HG03565 (cell line): ENCODE data around the gene SEMA6A.

Experiments used
- ATAC-seq: cut with Tn5 transposase; IDR thresholded peaks from one replicate; pipeline ENCODE4 v1.9.1; 2021; ENCODE audit warnings: mild to moderate bottlenecking, moderate library complexity; ENCODE audit not compliant: unreplicated experiment

Gene SEMA6A

GRCh38 chr5:116467465-116467843, 107.2 kb downstream of the SEMA6A start:
- ATAC-seq: no peak

DNA sequence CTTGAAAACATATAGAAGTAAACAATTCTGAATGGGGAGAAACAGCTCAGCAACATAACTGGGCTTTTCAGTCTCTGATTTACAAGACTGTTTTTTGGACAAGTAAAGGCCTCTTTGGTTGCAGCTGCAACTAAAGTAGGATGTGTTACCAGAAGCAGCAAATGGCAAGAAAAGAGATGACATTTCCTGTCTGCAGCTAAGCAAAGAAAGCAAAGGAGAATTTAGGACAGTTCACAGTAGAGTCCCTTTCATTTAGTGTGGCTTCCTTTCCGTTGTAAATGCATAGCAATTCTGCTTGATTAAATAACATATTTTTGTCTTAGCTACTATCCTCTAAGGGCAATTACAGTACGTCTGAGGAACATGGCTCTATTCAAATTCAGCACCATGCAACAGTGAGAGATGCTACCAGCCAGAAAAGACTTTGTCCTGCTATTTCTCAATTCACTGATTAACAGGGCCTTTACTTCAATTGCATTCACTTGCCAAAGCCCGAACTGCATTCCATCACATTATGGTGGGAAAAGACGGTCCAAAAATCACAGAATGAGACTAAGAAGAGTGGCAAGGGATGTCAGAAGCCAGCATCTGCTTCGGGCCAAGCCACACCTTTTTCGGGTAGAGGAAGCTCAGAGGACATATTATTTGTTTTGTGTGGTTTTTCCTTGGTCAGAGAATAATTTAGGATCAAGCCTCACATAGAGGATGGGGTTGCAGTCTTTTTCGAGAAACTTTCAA, 107.7 kb downstream of the SEMA6A start:
- no peak for ATAC-seq

DNA sequence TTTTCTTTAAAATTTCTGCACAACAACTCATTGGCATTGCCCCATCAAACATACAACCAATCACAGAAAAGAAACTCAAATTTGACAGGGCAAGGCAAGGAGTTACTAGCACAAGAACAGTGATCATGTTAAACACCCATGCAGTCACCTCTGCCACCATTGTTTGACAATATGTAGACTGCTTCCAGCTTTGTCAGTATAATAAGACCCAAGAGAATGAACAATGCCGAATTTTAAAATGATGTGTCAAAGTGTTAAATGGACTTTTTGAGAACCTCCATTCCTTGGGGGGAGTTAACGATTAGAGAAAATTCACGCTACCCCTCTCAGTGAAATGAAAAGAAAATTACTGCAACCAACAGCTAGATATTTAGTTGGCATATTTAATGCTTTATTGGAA, 109.2 kb downstream of the SEMA6A start:
- no peak for ATAC-seq

- ATAC-seq: no peak
These were observed 110.4 kb downstream of the SEMA6A start for GRCh38 chr5:116464144-116464708.

DNA sequence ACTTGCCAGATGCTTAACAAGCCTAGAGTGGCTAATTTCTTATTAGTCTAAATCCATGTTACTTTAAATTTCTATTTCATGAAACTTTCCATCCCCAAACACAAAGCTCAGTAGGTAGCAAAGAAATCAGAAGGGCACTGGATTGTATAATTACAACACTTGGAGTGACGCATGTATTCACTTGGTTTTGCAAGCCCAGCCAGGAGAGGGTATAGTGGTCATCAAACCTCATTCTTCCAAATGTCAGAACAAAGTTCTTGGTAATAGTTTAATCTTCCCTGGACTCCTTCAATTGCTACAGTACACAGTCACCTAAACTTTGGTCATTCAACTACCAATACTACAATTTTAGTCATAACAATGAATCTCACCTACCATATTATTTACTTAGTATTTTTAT, 112.1 kb downstream of the SEMA6A start:
- ATAC-seq: no peak

GRCh38 chr5:116459301-116459700, 115.3 kb downstream of the SEMA6A start:
- no peak for ATAC-seq

GRCh38 chr5:116457062-116457461, 117.6 kb downstream of the SEMA6A start:
- ATAC-seq: no peak

DNA sequence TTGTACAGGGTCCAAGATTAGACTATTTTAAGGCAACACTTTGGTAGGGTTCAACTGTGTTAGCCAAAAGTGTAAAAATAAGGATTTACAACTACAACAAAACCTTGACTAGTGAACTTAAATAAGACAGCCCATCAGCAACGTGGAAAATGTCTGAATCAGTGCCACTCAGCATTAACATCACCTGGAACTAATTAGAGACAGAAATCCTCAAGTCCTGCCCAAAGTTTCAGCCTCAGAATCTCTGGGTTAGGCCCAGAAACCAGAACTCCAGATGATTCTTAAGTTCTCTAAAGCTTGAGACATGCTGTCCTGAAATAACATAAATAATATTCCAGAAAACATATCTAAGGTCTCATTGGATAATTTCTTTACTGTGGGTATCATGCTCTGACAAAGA, 118.6 kb downstream of the SEMA6A start:
- ATAC-seq: no peak

DNA sequence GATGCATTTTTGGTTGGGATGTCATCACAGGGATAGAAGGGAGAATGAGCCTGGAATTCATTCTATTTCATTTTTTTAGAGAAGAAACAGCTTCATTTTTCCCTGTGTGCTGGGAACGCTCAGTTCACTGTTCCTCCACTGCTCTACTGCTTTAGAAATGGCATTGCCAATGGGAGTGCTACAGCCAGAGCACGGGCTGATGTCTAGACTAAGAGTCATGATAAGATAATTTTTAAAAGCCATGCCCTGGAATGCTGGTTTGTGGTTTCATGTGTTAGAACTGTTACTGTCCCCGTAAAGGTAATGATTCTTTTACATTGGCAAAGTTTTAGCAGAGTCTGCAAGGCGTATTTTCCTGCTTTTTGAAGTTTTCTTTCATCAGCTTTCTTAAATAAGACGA, 119.6 kb downstream of the SEMA6A start:
- no peak for ATAC-seq

GRCh38 chr5:116454417-116454927, 120.2 kb downstream of the SEMA6A start:
- ATAC-seq: peak; percentile 99

- ATAC-seq: no peak
These were observed 120.6 kb downstream of the SEMA6A start for GRCh38 chr5:116453988-116454411.

DNA sequence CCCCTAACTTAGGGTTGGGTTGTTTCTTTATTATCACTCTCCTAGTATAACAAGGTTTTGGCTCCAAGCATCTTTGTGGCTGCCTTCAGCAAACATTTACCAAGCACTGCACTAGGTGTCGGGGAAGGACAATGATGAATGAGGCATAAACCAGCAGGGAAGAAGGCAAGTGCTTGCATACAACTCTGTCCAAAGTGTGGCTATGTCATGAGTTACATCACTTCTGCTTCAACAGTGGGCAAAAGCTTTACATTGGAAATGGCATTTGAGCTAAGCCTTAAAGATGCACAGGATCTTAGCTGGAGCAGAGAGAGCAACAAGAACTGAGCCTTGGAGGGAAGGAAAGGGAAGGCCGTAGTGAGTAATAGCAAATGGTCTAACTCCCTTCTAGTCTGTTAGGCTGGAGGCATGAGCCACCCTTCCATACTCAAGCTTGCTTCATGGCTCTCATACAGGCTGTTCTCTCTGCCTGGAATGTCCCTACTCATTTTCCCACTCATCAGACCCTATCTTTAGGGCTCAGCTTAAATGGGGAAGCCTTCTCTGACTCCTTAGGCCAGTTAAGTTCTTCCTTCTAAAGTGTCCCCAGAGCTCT, 121.8 kb downstream of the SEMA6A start:
- no peak for ATAC-seq

DNA sequence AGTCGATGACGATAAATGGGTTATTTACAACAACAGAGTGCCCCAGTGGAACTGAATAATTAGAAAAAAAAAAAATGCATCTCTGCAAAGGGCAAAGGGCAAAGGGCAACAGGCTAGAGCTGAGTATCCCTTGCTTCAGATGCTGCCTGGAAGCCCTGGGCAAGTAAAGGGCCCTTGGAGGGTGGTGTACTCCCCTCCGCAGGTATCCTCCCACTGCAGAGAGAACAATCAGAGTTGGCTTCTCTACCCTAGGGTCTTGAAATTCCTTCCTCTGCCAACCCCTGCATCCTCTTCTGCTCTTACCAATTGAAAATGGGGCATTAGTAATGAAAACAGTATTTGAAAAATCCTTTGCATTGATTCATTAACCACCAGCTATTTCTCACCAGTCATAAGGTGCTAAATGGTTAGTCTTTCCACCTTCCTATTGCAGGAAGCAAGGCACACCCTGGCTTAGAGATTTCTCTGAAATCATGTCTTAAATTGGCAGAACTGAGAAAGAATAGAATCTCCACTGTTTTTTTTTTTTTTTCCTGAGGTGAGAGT, 122.6 kb downstream of the SEMA6A start:
- ATAC-seq: no peak

- no peak for ATAC-seq
These were observed 123.6 kb downstream of the SEMA6A start for GRCh38 chr5:116451066-116451465.

- ATAC-seq: no peak
These were observed 125.2 kb downstream of the SEMA6A start for GRCh38 chr5:116449458-116449857.

- ATAC-seq: no peak
These were observed 125.7 kb downstream of the SEMA6A start for GRCh38 chr5:116448870-116449427.

DNA sequence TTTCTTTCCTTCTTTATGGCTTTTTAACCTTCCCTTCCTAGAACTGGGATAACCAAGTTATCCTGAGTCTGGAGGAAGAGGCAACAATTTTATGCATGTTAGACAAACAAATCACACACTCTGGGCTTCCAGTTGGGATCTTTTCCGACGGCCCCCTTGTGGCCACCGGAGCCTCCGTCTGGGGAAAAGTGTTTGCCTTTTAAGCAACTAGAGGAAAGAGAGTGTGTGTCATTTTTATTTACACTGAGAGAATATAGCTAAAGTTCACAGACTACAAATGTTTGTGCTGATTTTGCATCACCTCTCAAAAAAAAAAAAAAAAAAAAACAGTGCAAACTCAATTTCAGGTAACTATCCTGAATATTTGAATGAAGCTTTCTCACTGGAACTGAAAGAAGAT, 126.2 kb downstream of the SEMA6A start:
- ATAC-seq: no peak

GRCh38 chr5:116446356-116447005, 128.1 kb downstream of the SEMA6A start:
- no peak for ATAC-seq

- no peak for ATAC-seq
These were observed 129.3 kb downstream of the SEMA6A start for GRCh38 chr5:116445311-116445710.

DNA sequence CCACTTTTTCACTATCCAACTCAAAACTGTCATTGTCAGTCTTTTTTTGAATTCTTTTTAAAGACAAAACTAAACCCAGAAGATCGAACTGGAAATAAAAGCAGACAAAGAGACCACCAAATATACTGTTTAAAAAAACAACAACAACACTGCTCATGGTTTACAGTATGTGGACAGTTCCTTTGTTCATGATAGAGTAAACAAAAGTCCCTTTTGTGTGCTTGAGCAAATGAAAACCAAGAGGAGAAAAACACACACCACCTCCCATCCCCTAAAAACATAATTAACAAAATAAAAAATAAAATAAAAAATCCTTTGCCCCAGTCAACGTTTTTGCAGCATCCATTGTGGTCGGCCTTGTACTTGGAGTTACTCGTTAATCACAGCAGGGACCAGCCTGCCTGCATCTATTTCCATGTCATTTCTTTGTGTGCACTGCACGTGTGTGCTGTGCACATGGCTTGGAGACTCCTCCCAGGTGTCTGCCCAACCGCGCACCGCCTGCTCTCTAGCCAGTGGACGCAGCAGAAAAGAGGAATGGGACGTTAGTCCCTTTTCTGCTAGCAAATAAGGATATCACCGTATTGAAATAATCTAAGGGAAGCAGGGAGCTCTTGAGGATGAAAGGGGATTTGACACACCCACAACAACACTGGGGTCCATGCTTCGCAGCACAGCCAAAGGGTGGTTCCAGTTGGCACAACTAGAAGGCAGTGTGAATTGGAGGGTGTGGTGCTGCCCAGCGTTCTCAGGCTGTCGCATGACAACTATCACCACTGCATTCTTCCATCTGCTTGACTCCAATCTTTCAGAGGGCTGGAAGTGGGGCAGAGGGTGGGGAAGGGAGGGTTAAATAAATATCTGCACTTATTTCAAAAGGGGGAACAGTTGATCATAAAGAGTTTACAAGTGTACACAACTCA, 130.0 kb downstream of the SEMA6A start:
- no peak for ATAC-seq
